ENCODE measurements around the gene CNTNAP4.

GRCh38 chr16:76297941-76298340, 20.7 kb downstream of the CNTNAP4 start:
- TF ChIP-seq, protein P1, sequence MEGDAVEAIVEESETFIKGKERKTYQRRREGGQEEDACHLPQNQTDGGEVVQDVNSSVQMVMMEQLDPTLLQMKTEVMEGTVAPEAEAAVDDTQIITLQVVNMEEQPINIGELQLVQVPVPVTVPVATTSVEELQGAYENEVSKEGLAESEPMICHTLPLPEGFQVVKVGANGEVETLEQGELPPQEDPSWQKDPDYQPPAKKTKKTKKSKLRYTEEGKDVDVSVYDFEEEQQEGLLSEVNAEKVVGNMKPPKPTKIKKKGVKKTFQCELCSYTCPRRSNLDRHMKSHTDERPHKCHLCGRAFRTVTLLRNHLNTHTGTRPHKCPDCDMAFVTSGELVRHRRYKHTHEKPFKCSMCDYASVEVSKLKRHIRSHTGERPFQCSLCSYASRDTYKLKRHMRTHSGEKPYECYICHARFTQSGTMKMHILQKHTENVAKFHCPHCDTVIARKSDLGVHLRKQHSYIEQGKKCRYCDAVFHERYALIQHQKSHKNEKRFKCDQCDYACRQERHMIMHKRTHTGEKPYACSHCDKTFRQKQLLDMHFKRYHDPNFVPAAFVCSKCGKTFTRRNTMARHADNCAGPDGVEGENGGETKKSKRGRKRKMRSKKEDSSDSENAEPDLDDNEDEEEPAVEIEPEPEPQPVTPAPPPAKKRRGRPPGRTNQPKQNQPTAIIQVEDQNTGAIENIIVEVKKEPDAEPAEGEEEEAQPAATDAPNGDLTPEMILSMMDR (IDR thresholded peaks at IDR 0.05 in 4 of 5, conservative IDR thresholded peaks at IDR 0.05 in 1 of 5): no peak
- TF ChIP-seq POLR2A (IDR thresholded peaks at IDR 0.05): no peak

All from gastrocnemius medialis (tissue), 4 donors.